Right atrium auricular region (tissue), 2 donors: ENCODE results near the gene ASTL. TPM values are rescaled to one million over a fixed set of nuclear protein-coding genes. Genes with fewer than 3 reads are reported as not detected.

ENCODE experiments used
- DNase-seq: peaks from one replicate; pipeline ENCODE4 v3.0.0-alpha.2; 2019; ENCODE audit warnings: low spot score
- H3K27ac ChIP-seq, 2 donors: fragments of 200-600 bp; sonication (generic); 1 replicate in 1 of 2; 2 replicates in 1 of 2; pipeline ENCODE4 v1.5.1; 2016 to 2019
- H3K27me3 ChIP-seq, 2 donors: fragments of 200-600 bp; sonication (generic); one replicate each; pipeline versions ENCODE4 v1.5.1 to v1.6.0; 2017 to 2019
- H3K36me3 ChIP-seq: fragments of 200-600 bp; sonication (generic); one replicate; pipeline ENCODE4 v1.5.1; 2016
- H3K4me1 ChIP-seq, 2 donors: fragments of 200-600 bp; sonication (generic); one replicate each; pipeline versions ENCODE4 v1.5.1 to v1.6.0; 2017 to 2019
- H3K4me3 ChIP-seq, 2 donors: fragments of 200-600 bp; sonication (generic); 1 replicate in 1 of 2; 2 replicates in 1 of 2; pipeline ENCODE4 v1.5.1; 2017 to 2019; ENCODE audit warnings: mild to moderate bottlenecking in 1 of 2, moderate library complexity in 1 of 2
- H3K9me3 ChIP-seq, 2 donors: fragments of 200-600 bp; sonication (generic); one replicate each; pipeline ENCODE4 v1.5.1; 2019
- total RNA-seq, 2 donors: library from RNA; depleted of rRNA; stranded (reverse); fragments of >200 nt; gene quantifications; one replicate each; pipeline ENCODE4 v1.1.0, GENCODE V29; 2016
- TF ChIP-seq, protein P1 (sequence below), 2 donors: fragments of 200-600 bp; sonication (generic); IDR thresholded peaks; one replicate each; pipeline ENCODE4 v1.5.1; 2019; ENCODE audit warnings: antibody characterized with exemption in 2 of 2

Gene ASTL
- total RNA-seq, 2 donors from 2014 or later: not detected

DNA sequence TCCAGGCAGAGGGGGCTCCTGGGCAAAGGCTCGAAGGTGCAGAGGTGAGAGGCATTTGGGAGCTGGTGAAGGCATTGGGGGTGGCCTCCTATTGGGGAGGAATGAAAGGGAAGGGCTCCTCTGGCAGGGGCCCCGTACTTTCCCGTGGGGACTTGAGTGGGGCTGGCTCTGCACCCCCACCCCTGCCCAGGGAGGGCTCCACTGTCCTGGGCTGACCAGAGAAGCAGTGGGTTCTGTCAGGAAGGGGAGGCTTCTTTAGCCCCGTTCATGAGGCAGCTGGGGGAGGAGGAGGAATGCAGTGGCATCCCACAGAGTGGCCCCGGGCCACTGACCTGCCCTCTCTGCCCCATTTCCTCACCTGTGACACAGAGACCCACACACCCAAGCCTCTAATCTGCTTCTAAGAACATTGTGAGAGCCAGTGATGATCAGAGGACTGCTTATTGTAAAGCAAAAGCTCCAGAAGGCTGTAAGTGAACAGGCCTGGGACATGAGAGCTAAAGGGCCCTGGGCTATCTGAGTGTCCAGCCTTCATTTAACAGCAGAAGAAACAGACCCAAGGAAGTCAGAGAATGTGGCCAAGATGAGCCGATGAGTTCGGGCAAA, 65.0 kb downstream of the ASTL start:
- Histone ChIP-seq H3K36me3 (no peaks in the 10 kb centered on the region), H3K27me3 (no peaks in the 10 kb centered on the region)
- no peak for DNase-seq

More for the DNA sequence above, 65.0 kb downstream of the ASTL start:
- Histone ChIP-seq H3K27ac (no peak overlapping the region), H3K4me3 (no peak overlapping the region), H3K4me1 (no peaks in the 10 kb centered on the region), H3K9me3 (peaks cover 0 to 23% of the 10 kb centered on the region in 2 donors)
- TF ChIP-seq, protein P1, sequence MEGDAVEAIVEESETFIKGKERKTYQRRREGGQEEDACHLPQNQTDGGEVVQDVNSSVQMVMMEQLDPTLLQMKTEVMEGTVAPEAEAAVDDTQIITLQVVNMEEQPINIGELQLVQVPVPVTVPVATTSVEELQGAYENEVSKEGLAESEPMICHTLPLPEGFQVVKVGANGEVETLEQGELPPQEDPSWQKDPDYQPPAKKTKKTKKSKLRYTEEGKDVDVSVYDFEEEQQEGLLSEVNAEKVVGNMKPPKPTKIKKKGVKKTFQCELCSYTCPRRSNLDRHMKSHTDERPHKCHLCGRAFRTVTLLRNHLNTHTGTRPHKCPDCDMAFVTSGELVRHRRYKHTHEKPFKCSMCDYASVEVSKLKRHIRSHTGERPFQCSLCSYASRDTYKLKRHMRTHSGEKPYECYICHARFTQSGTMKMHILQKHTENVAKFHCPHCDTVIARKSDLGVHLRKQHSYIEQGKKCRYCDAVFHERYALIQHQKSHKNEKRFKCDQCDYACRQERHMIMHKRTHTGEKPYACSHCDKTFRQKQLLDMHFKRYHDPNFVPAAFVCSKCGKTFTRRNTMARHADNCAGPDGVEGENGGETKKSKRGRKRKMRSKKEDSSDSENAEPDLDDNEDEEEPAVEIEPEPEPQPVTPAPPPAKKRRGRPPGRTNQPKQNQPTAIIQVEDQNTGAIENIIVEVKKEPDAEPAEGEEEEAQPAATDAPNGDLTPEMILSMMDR (IDR thresholded peaks at IDR 0.05): no peak

Other genes with a start within 250 kb of the ASTL start
- gene ANKRD36C, start 146.7 kb downstream of the ASTL start, total RNA-seq: 10 to 100 TPM in 1 of 2 donors, 1 to 10 TPM in 1; 4.1 to 11.1 TPM
- gene GPAT2, start 103.6 kb downstream of the ASTL start, total RNA-seq: 1 to 10 TPM; 1.8 to 3.9 TPM
- 1 to 10 TPM in 1 of 2 donors, under 1 TPM in 1; 0.47 to 1.4 TPM for gene ADRA2B, start 21.9 kb downstream of the ASTL start, total RNA-seq
- 1 to 10 TPM; 4.0 to 9.0 TPM for gene DUSP2, start 6.9 kb upstream of the ASTL start, total RNA-seq
- gene STARD7, start 70.3 kb upstream of the ASTL start, total RNA-seq: 100 to 1,000 TPM; 128 to 163 TPM
- gene TMEM127, start 127.5 kb upstream of the ASTL start, total RNA-seq: 10 to 100 TPM; 88.9 to 95.2 TPM
- gene CIAO1, start 127.7 kb upstream of the ASTL start, total RNA-seq: 10 to 100 TPM; 77.0 to 79.7 TPM
- 10 to 100 TPM; 42.2 to 68.8 TPM for gene SNRNP200, start 167.0 kb upstream of the ASTL start, total RNA-seq
- gene ITPRIPL1, start 186.8 kb upstream of the ASTL start, total RNA-seq: 1 to 10 TPM in 1 of 2 donors, under 1 TPM in 1; 0.44 to 1.5 TPM
- gene NCAPH, start 197.3 kb upstream of the ASTL start, total RNA-seq: under 1 TPM; 0.12 to 0.52 TPM